Smooth muscle cell (in vitro differentiated cells): ENCODE data around the gene RPP25L. TPM values are rescaled to one million over a fixed set of nuclear protein-coding genes. Genes with fewer than 3 reads are reported as not detected.

Experiments
- DNase-seq: peaks from one replicate; lab custom pipeline; 2025; ENCODE audit not compliant: unreplicated experiment; lab: John Stamatoyannopoulos, UW
- H2AFZ ChIP-seq: fragments of 200-600 bp; sonication (generic); 2 replicates; pipeline ENCODE4 v1.6.0; 2016; ENCODE audit warnings: antibody characterized with exemption, low read depth, mild to moderate bottlenecking
- H3F3A ChIP-seq: fragments of 200-600 bp; sonication (generic); 2 replicates; pipeline ENCODE4 v1.6.0; 2017; ENCODE audit warnings: antibody characterized with exemption, low read depth
- H3K27ac ChIP-seq: fragments of 200-600 bp; sonication (generic); 2 replicates; pipeline ENCODE4 v1.5.1; 2016; ENCODE audit warnings: low read depth, mild to moderate bottlenecking
- H3K27me3 ChIP-seq: fragments of 200-600 bp; sonication (generic); 2 replicates; pipeline ENCODE4 v1.6.1; 2016; ENCODE audit warnings: low read depth, mild to moderate bottlenecking
- H3K36me3 ChIP-seq: fragments of 200-600 bp; sonication (generic); 2 replicates; pipeline ENCODE4 v1.5.1; 2016; ENCODE audit warnings: low read depth
- H3K4me1 ChIP-seq: fragments of 200-600 bp; sonication (generic); 2 replicates; pipeline ENCODE4 v1.5.1; 2016; ENCODE audit warnings: low read depth
- H3K4me2 ChIP-seq: fragments of 200-600 bp; sonication (generic); 2 replicates; pipeline ENCODE4 v1.6.0; 2016; ENCODE audit warnings: mild to moderate bottlenecking
- H3K4me3 ChIP-seq: fragments of 200-600 bp; sonication (generic); 2 replicates; pipeline ENCODE4 v1.5.1; 2016; ENCODE audit warnings: mild to moderate bottlenecking
- H3K79me2 ChIP-seq: fragments of 200-600 bp; sonication (generic); 2 replicates; pipeline ENCODE4 v1.6.0; 2016; ENCODE audit warnings: low read depth, mild to moderate bottlenecking
- H3K9ac ChIP-seq: fragments of 200-600 bp; sonication (generic); 2 replicates; pipeline ENCODE4 v1.6.0; 2016; ENCODE audit warnings: low read depth
- H3K9me3 ChIP-seq: fragments of 200-600 bp; sonication (generic); replicated peaks from 2 replicates; pipeline ENCODE4 v1.5.1; 2016; ENCODE audit warnings: low read depth
- H4K20me1 ChIP-seq: fragments of 200-600 bp; sonication (generic); 2 replicates; pipeline ENCODE4 v1.6.0; 2016; ENCODE audit warnings: low read depth
- WGBS: methylation state at CpG from one replicate; pipeline ENCODE4 v1.1.7; 2016; ENCODE audit warnings: low lambda C conversion rate; 5-methylcytosine and 5-hydroxymethylcytosine counted together
- polyA plus RNA-seq: library from polyadenylated mRNA; unstranded; fragments of >200 nt; fragmentation: Nextera tagmentation; extraction: Ambion mirVana; gene quantifications from 2 replicates; pipeline ENCODE4 v1.2.1, GENCODE V29; 2016
- total RNA-seq: library from RNA; depleted of rRNA; stranded (reverse); fragments of >200 nt; gene quantifications from 2 replicates; pipeline ENCODE4 v1.2.3, GENCODE V29; 2014
- TF ChIP-seq, protein P1 (sequence below): fragments of 200-600 bp; sonication (generic); IDR thresholded peaks from 2 replicates; pipeline ENCODE4 v1.5.1; 2017; ENCODE audit warnings: borderline replicate concordance, mild to moderate bottlenecking, antibody characterized with exemption; ENCODE audit not compliant: insufficient read depth, poor library complexity, severe bottlenecking

Gene RPP25L
- total and polyA plus RNA-seq, 2 experiments from 2014 or later = 10.9 to 27.5 TPM

DNA sequence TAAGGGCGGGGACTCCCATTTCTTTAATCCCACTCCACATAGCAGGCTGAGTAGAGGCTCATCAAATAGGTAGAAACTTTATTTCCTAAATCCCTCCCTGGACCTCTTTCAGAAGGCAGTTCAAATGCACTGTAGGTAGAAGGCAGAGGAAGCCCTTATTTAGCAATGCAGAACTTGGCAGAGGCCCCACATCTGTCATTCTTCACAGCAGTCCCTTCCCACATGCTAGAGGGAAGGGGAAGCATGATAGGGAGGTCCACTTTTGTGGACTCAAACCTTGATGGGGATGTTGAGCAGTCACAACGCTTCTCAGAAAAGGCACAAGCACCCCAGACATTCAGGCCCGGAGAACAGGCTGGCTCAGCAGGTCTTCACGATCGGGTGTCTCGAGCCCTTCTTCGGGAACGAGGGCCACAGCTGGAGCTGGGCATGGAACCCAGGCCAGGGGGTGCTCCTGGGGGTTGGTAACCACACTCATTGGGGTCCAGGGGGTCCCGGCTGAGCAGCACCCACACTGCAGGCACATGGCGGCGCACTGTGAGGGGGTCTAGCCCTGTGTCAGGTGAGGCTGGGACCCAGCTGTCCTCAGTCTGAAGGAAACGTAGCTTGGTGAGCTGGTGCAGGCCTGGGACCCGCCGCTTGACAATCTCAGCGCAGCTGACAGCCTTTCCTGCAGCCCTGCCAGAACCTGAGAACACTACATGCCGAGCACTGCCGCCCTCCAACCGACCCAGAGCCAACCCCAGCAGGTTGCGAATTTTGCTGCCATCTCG is 1.3 kb downstream of the RPP25L start:
- Histone ChIP-seq H4K20me1 (no peaks in the 10 kb centered on the region), H3K27me3 (no peaks in the 10 kb centered on the region), H3K36me3 (no peaks in the 10 kb centered on the region), H3F3A (peaks cover 7% of the 10 kb centered on the region), H3K4me2 (peak overlapping the region; percentile 97), H3K4me1 (peaks cover 10% of the 10 kb centered on the region), H3K9me3 (no peaks in the 10 kb centered on the region), H2AFZ (no peak overlapping the region), H3K79me2 (peaks cover 3% of the 10 kb centered on the region), H3K4me3 (no peak overlapping the region), H3K9ac (no peak overlapping the region), H3K27ac (no peak overlapping the region)
- DNase-seq = no peak
- TF ChIP-seq, protein P1, sequence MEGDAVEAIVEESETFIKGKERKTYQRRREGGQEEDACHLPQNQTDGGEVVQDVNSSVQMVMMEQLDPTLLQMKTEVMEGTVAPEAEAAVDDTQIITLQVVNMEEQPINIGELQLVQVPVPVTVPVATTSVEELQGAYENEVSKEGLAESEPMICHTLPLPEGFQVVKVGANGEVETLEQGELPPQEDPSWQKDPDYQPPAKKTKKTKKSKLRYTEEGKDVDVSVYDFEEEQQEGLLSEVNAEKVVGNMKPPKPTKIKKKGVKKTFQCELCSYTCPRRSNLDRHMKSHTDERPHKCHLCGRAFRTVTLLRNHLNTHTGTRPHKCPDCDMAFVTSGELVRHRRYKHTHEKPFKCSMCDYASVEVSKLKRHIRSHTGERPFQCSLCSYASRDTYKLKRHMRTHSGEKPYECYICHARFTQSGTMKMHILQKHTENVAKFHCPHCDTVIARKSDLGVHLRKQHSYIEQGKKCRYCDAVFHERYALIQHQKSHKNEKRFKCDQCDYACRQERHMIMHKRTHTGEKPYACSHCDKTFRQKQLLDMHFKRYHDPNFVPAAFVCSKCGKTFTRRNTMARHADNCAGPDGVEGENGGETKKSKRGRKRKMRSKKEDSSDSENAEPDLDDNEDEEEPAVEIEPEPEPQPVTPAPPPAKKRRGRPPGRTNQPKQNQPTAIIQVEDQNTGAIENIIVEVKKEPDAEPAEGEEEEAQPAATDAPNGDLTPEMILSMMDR = no peak
- 94% methylated on average over 20 of the region's 20 CpGs for WGBS

DNA sequence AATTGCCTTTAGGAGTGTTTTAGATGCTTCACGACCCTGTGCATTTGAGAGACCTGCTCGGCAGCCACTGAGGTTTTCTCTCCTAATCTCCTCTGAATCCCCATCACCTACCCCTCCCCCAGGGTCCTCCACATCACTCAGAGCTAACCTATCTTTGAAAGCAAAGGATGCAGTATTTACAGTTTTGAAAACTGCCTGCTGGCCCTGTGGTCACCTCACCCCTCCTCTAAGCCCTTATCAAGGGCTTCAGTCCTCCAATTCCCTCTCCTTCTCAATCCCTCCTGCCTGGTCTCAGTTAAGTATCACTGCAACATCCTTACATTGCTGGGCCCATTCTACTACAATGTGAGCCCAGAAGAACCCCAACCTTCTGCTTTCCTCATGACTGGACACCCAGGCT is 4.6 kb downstream of the RPP25L start:
- WGBS = 64% methylated on average over 2 of the region's 2 CpGs
- no peaks in the 10 kb centered on the region for H3K36me3 ChIP-seq
- H3K4me3 ChIP-seq = no peak overlapping the region
- H3K4me1 ChIP-seq = peaks cover 7% of the 10 kb centered on the region
- H2AFZ ChIP-seq = no peak overlapping the region
- no peak overlapping the region for H3K9ac ChIP-seq
- peaks cover 3% of the 10 kb centered on the region for H3K79me2 ChIP-seq
- no peaks in the 10 kb centered on the region for H3K27me3 ChIP-seq
- no peak overlapping the region for H3K4me2 ChIP-seq
- DNase-seq = no peak
- H3K9me3 ChIP-seq = no peaks in the 10 kb centered on the region
- H4K20me1 ChIP-seq = no peaks in the 10 kb centered on the region
- H3F3A ChIP-seq = no peaks in the 10 kb centered on the region
- TF ChIP-seq, protein P1 = no peak
- no peak overlapping the region for H3K27ac ChIP-seq

DNA sequence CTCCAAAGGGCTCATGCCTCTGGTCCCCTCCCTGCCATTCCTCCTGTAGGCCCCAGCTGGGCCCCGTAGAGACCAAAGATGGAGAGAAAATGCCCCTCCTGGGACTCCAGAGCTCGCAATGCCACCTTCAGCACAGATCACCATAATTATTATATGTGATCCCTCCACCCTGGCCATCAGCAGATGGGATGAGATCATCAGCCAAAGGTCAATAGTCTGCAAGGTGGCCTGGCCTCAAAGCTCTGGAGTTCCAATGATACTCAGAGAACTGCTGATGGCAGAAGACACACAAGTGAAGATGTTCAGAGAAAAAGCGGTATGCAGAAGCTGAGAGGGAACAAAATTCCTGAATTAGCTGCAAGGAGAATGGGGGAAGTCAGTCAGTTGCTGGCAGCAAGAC is 5.0 kb downstream of the RPP25L start:
- DNase-seq = no peak
- 87% methylated on average over 3 of the region's 3 CpGs for WGBS
- no peak overlapping the region for H3K4me2 ChIP-seq
- no peaks in the 10 kb centered on the region for H3K27me3 ChIP-seq
- H3K36me3 ChIP-seq = no peaks in the 10 kb centered on the region
- H3F3A ChIP-seq = no peaks in the 10 kb centered on the region
- no peak overlapping the region for H3K27ac ChIP-seq
- H4K20me1 ChIP-seq = no peaks in the 10 kb centered on the region
- peaks cover 3% of the 10 kb centered on the region for H3K79me2 ChIP-seq
- TF ChIP-seq, protein P1 = no peak
- H3K9ac ChIP-seq = no peak overlapping the region
- no peak overlapping the region for H2AFZ ChIP-seq
- peaks cover 7% of the 10 kb centered on the region for H3K4me1 ChIP-seq
- no peaks in the 10 kb centered on the region for H3K9me3 ChIP-seq
- H3K4me3 ChIP-seq = no peak overlapping the region

GRCh38 chr9:34606190-34606589 is 5.7 kb downstream of the RPP25L start:
- no peaks in the 10 kb centered on the region for H3F3A ChIP-seq
- H3K27ac ChIP-seq = no peak overlapping the region
- H3K79me2 ChIP-seq = no peaks in the 10 kb centered on the region
- H3K4me1 ChIP-seq = peaks cover 4% of the 10 kb centered on the region
- H3K9me3 ChIP-seq = no peaks in the 10 kb centered on the region
- no peaks in the 10 kb centered on the region for H3K27me3 ChIP-seq
- no peak overlapping the region for H3K4me3 ChIP-seq
- no peaks in the 10 kb centered on the region for H4K20me1 ChIP-seq
- no peak overlapping the region for H2AFZ ChIP-seq
- TF ChIP-seq, protein P1 = no peak
- no peak overlapping the region for H3K9ac ChIP-seq
- H3K36me3 ChIP-seq = no peaks in the 10 kb centered on the region
- no peak for DNase-seq
- H3K4me2 ChIP-seq = no peak overlapping the region
